ACC112 (cell line): ENCODE results near the gene INTS3.

Experiments used
- H2AFZ ChIP-seq: fragments of 200-600 bp; sonication (generic); one replicate; pipeline ENCODE4 v1.6.0; 2017; ENCODE audit warnings: antibody characterized with exemption, low read length; ENCODE audit not compliant: unreplicated experiment
- H3K27ac ChIP-seq: fragments of 200-600 bp; sonication (generic); 2 replicates; pipeline ENCODE4 v1.5.1; 2014; ENCODE audit warnings: low read depth, mild to moderate bottlenecking, antibody characterized with exemption, low read length, moderate library complexity
- H3K27me3 ChIP-seq: fragments of 200-600 bp; sonication (generic); 2 replicates; pipeline ENCODE4 v1.6.1; 2014; ENCODE audit warnings: mild to moderate bottlenecking, antibody characterized with exemption, low read length, moderate library complexity, mixed read lengths; ENCODE audit not compliant: insufficient read depth
- H3K36me3 ChIP-seq: fragments of 200-600 bp; sonication (generic); 2 replicates; pipeline ENCODE4 v1.6.1; 2016; ENCODE audit warnings: mild to moderate bottlenecking, antibody characterized with exemption, low read length, moderate library complexity, mixed read lengths; ENCODE audit not compliant: insufficient read depth
- H3K4me1 ChIP-seq: fragments of 200-600 bp; sonication (generic); one replicate; pipeline ENCODE4 v1.6.1; 2016; ENCODE audit warnings: low read length, mixed read lengths; ENCODE audit not compliant: insufficient read depth, unreplicated experiment, control insufficient read depth
- H3K4me3 ChIP-seq: fragments of 200-600 bp; sonication (generic); 2 replicates; pipeline ENCODE4 v1.5.1; 2014; ENCODE audit warnings: mild to moderate bottlenecking, low read depth, low read length
- H3K79me2 ChIP-seq: fragments of 200-600 bp; sonication (generic); one replicate; pipeline ENCODE4 v1.6.0; 2016; ENCODE audit warnings: low read length; ENCODE audit not compliant: control insufficient read depth, unreplicated experiment, insufficient read depth

INTS3 gene

GRCh38 chr1:153792631-153793041, 64.8 kb downstream of the INTS3 start:
- no peaks in the 10 kb centered on the region for H3K79me2 ChIP-seq
- no peaks in the 10 kb centered on the region for H3K27me3 ChIP-seq
- H3K27ac ChIP-seq: no peak overlapping the region
- H3K36me3 ChIP-seq: no peaks in the 10 kb centered on the region
- H3K4me1 ChIP-seq: peaks cover 18% of the 10 kb centered on the region
- H3K4me3 ChIP-seq: no peak overlapping the region
- no peak overlapping the region for H2AFZ ChIP-seq

- no peaks in the 10 kb centered on the region for H3K27me3 ChIP-seq
- H3K79me2 ChIP-seq: no peaks in the 10 kb centered on the region
- H3K27ac ChIP-seq: no peak overlapping the region
- H2AFZ ChIP-seq: no peak overlapping the region
- peaks cover 18% of the 10 kb centered on the region for H3K4me1 ChIP-seq
- H3K4me3 ChIP-seq: no peak overlapping the region
- H3K36me3 ChIP-seq: no peaks in the 10 kb centered on the region
Observed at GRCh38 chr1:153793261-153793972, 65.6 kb downstream of the INTS3 start.

- H3K79me2 ChIP-seq: no peaks in the 10 kb centered on the region
- no peak overlapping the region for H3K4me3 ChIP-seq
- H3K36me3 ChIP-seq: no peaks in the 10 kb centered on the region
- no peak overlapping the region for H2AFZ ChIP-seq
- no peak overlapping the region for H3K27ac ChIP-seq
- peaks cover 18% of the 10 kb centered on the region for H3K4me1 ChIP-seq
- H3K27me3 ChIP-seq: no peaks in the 10 kb centered on the region
Observed at GRCh38 chr1:153793973-153794615, 66.2 kb downstream of the INTS3 start.

- Histone ChIP-seq H2AFZ (no peak overlapping the region), H3K4me3 (no peak overlapping the region), H3K27me3 (no peaks in the 10 kb centered on the region), H3K79me2 (no peaks in the 10 kb centered on the region), H3K27ac (no peak overlapping the region), H3K4me1 (peaks cover 18% of the 10 kb centered on the region), H3K36me3 (no peaks in the 10 kb centered on the region)
Observed at GRCh38 chr1:153794624-153795329, 66.9 kb downstream of the INTS3 start.

GRCh38 chr1:153795330-153795837, 67.5 kb downstream of the INTS3 start:
- no peak overlapping the region for H3K27ac ChIP-seq
- no peaks in the 10 kb centered on the region for H3K79me2 ChIP-seq
- no peaks in the 10 kb centered on the region for H3K27me3 ChIP-seq
- H3K4me1 ChIP-seq: peaks cover 13% of the 10 kb centered on the region
- no peak overlapping the region for H3K4me3 ChIP-seq
- no peaks in the 10 kb centered on the region for H3K36me3 ChIP-seq
- no peak overlapping the region for H2AFZ ChIP-seq

- H3K79me2 ChIP-seq: no peaks in the 10 kb centered on the region
- no peak overlapping the region for H3K27ac ChIP-seq
- H3K36me3 ChIP-seq: no peaks in the 10 kb centered on the region
- no peaks in the 10 kb centered on the region for H3K27me3 ChIP-seq
- peaks cover 9% of the 10 kb centered on the region for H3K4me1 ChIP-seq
- no peak overlapping the region for H3K4me3 ChIP-seq
- H2AFZ ChIP-seq: no peak overlapping the region
Observed at GRCh38 chr1:153795934-153796785, 68.3 kb downstream of the INTS3 start.

- no peaks in the 10 kb centered on the region for H3K36me3 ChIP-seq
- H2AFZ ChIP-seq: no peak overlapping the region
- no peak overlapping the region for H3K27ac ChIP-seq
- H3K27me3 ChIP-seq: no peaks in the 10 kb centered on the region
- H3K79me2 ChIP-seq: no peaks in the 10 kb centered on the region
- no peak overlapping the region for H3K4me3 ChIP-seq
- H3K4me1 ChIP-seq: peaks cover under 1% of the 10 kb centered on the region
Observed at GRCh38 chr1:153796786-153797659, 69.2 kb downstream of the INTS3 start.

- Histone ChIP-seq H3K36me3 (no peaks in the 10 kb centered on the region), H3K27ac (no peak overlapping the region), H3K4me1 (no peaks in the 10 kb centered on the region), H2AFZ (no peak overlapping the region), H3K27me3 (no peaks in the 10 kb centered on the region), H3K4me3 (no peak overlapping the region), H3K79me2 (no peaks in the 10 kb centered on the region)
Observed at GRCh38 chr1:153798468-153798780, 70.6 kb downstream of the INTS3 start.

- Histone ChIP-seq H2AFZ (no peak overlapping the region), H3K4me1 (no peaks in the 10 kb centered on the region)
Observed at GRCh38 chr1:153799016-153799415, 71.2 kb downstream of the INTS3 start.

More at GRCh38 chr1:153799016-153799415, 71.2 kb downstream of the INTS3 start:
- H3K36me3 ChIP-seq: no peaks in the 10 kb centered on the region
- H3K27me3 ChIP-seq: no peaks in the 10 kb centered on the region
- H3K27ac ChIP-seq: no peak overlapping the region
- no peaks in the 10 kb centered on the region for H3K79me2 ChIP-seq
- H3K4me3 ChIP-seq: no peak overlapping the region
